H9 (cell line): ENCODE data around the gene GARNL3. TPM values are rescaled to one million over a fixed set of nuclear protein-coding genes. Genes with fewer than 3 reads are reported as not detected.

Experiments
- DNase-seq: peaks from one replicate; pipeline ENCODE4 v3.0.0-alpha.2; 2017
- H2AFZ ChIP-seq: one replicate; pipeline ENCODE4 v1.6.1; 2013; ENCODE audit warnings: mild to moderate bottlenecking, low read length, control low read depth, moderate library complexity
- H2AK5ac ChIP-seq: 2 replicates; pipeline ENCODE4 v1.6.1; 2013; ENCODE audit warnings: low read length, control low read depth, mixed read lengths; ENCODE audit not compliant: insufficient read length
- H2BK120ac ChIP-seq: one replicate; pipeline ENCODE4 v1.6.1; 2013; ENCODE audit warnings: low read depth, mild to moderate bottlenecking, low read length, control low read depth, inconsistent platforms; ENCODE audit not compliant: poor library complexity, severe bottlenecking
- H2BK12ac ChIP-seq: 2 replicates; pipeline ENCODE4 v1.6.1; 2013; ENCODE audit warnings: low read length, control low read depth, mixed read lengths, low read depth; ENCODE audit not compliant: insufficient read length
- H2BK15ac ChIP-seq: 2 replicates; pipeline ENCODE4 v1.6.1; 2013; ENCODE audit warnings: low read depth, low read length, control low read depth
- H2BK20ac ChIP-seq: one replicate; pipeline ENCODE4 v1.6.1; 2013; ENCODE audit warnings: low read depth, mild to moderate bottlenecking, low read length, control low read depth, inconsistent platforms; ENCODE audit not compliant: poor library complexity, severe bottlenecking
- H2BK5ac ChIP-seq: 2 replicates; pipeline ENCODE4 v1.6.1; 2013; ENCODE audit warnings: low read length, control low read depth, mixed read lengths; ENCODE audit not compliant: insufficient read length
- H3K14ac ChIP-seq: 2 replicates; pipeline ENCODE4 v1.6.1; 2013; ENCODE audit warnings: low read length, control low read depth; ENCODE audit not compliant: insufficient read depth
- H3K18ac ChIP-seq: 2 replicates; pipeline ENCODE4 v1.6.1; 2013; ENCODE audit warnings: low read depth, mild to moderate bottlenecking, mixed read lengths, low read length, control low read depth; ENCODE audit not compliant: insufficient read length
- H3K23ac ChIP-seq: 2 replicates; pipeline ENCODE4 v1.6.1; 2013; ENCODE audit warnings: low read length, control low read depth, mixed read lengths, low read depth; ENCODE audit not compliant: insufficient read length
- H3K23me2 ChIP-seq: 2 replicates; pipeline ENCODE4 v1.6.1; 2013; ENCODE audit warnings: low read depth, mild to moderate bottlenecking, mixed read lengths, low read length, control low read depth; ENCODE audit not compliant: insufficient read length, poor library complexity, severe bottlenecking
- H3K27ac ChIP-seq: 2 replicates; pipeline ENCODE4 v1.5.1; 2013; ENCODE audit warnings: low read length, control low read depth, mixed read lengths, low read depth; ENCODE audit not compliant: insufficient read length
- H3K27me3 ChIP-seq: 2 replicates; pipeline ENCODE4 v1.6.1; 2013; ENCODE audit warnings: low read length, control low read depth, inconsistent platforms; ENCODE audit not compliant: insufficient read depth
- H3K4ac ChIP-seq: 2 replicates; pipeline ENCODE4 v1.6.1; 2013; ENCODE audit warnings: low read depth, mild to moderate bottlenecking, control low read depth, inconsistent platforms, low read length, moderate library complexity
- H3K4me1 ChIP-seq: 2 replicates; pipeline ENCODE4 v1.6.1; 2013; ENCODE audit warnings: low read length, control low read depth, inconsistent platforms; ENCODE audit not compliant: insufficient read depth
- H3K4me2 ChIP-seq: 2 replicates; pipeline ENCODE4 v1.6.1; 2013; ENCODE audit warnings: low read length, control low read depth, mixed read lengths; ENCODE audit not compliant: insufficient read length, insufficient read depth
- H3K56ac ChIP-seq: 2 replicates; pipeline ENCODE4 v1.6.1; 2013; ENCODE audit warnings: low read depth, mild to moderate bottlenecking, mixed read lengths, low read length, control low read depth; ENCODE audit not compliant: insufficient read length
- H3K79me1 ChIP-seq: 2 replicates; pipeline ENCODE4 v1.6.1; 2013; ENCODE audit warnings: low read depth, mild to moderate bottlenecking, moderate library complexity, low read length, control low read depth, inconsistent platforms; ENCODE audit not compliant: insufficient read depth, poor library complexity, severe bottlenecking
- H3K79me2 ChIP-seq: 2 replicates; pipeline ENCODE4 v1.6.1; 2013; ENCODE audit warnings: low read length, control low read depth, inconsistent platforms; ENCODE audit not compliant: insufficient read depth
- H3K9ac ChIP-seq: 2 replicates; pipeline ENCODE4 v1.6.1; 2013; ENCODE audit warnings: low read length, control low read depth, mixed read lengths; ENCODE audit not compliant: insufficient read length; ENCODE audit errors: extremely low read depth
- H3K9me3 ChIP-seq: one replicate; pipeline ENCODE4 v1.6.1; 2013; ENCODE audit warnings: low read depth, low read length, inconsistent platforms; ENCODE audit not compliant: control insufficient read depth
- H3T11ph ChIP-seq: one replicate; pipeline ENCODE4 v1.6.1; 2013; ENCODE audit warnings: mild to moderate bottlenecking, low read length, control low read depth, inconsistent platforms
- H4K20me1 ChIP-seq: one replicate; pipeline ENCODE4 v1.6.1; 2013; ENCODE audit not compliant: control insufficient read depth, insufficient read length, insufficient read depth
- H4K5ac ChIP-seq: 2 replicates; pipeline ENCODE4 v1.6.1; 2013; ENCODE audit warnings: low read depth, mild to moderate bottlenecking, mixed read lengths, low read length, control low read depth; ENCODE audit not compliant: insufficient read length
- H4K8ac ChIP-seq: replicated peaks from 2 replicates; pipeline ENCODE4 v1.6.1; 2013; ENCODE audit warnings: low read length, control low read depth, mixed read lengths, low read depth; ENCODE audit not compliant: insufficient read length
- H4K91ac ChIP-seq: 2 replicates; pipeline ENCODE4 v1.6.1; 2013; ENCODE audit warnings: low read depth, mild to moderate bottlenecking, moderate library complexity, mixed read lengths, low read length, control low read depth; ENCODE audit not compliant: insufficient read length
- H3K27ac Mint-ChIP-seq, 3 experiments: 2 replicates in 2 of 3; 3 replicates in 1 of 3; pipeline ENCODE4 v1.8.0; 2020 to 2021; ENCODE audit warnings: mixed read lengths in 3 of 3, mild to moderate bottlenecking in 1 of 3, moderate library complexity in 1 of 3
- H3K27me3 Mint-ChIP-seq: 2 replicates; pipeline ENCODE4 v1.8.0; 2021; ENCODE audit warnings: low read depth, mild to moderate bottlenecking, moderate library complexity, mixed read lengths
- H3K36me3 Mint-ChIP-seq, 3 experiments: 2 replicates in 2 of 3; 3 replicates in 1 of 3; pipeline ENCODE4 v1.8.0; 2020 to 2021; ENCODE audit warnings: low read depth in 3 of 3, mixed read lengths in 3 of 3; ENCODE audit not compliant: insufficient read depth in 1 of 3
- H3K4me1 Mint-ChIP-seq, 2 experiments: 2 replicates each; pipeline ENCODE4 v1.8.0; 2020; ENCODE audit warnings: mixed read lengths in 2 of 2
- H3K4me3 Mint-ChIP-seq, 2 experiments: 2 replicates in 1 of 2; 3 replicates in 1 of 2; pipeline ENCODE4 v1.8.0; 2020 to 2021; ENCODE audit warnings: mild to moderate bottlenecking in 2 of 2, mixed read lengths in 2 of 2, moderate library complexity in 1 of 2
- H3K9me3 Mint-ChIP-seq, 2 experiments: 2 replicates in 1 of 2; 3 replicates in 1 of 2; pipeline ENCODE4 v1.8.0; 2020; ENCODE audit warnings: mild to moderate bottlenecking in 2 of 2, mixed read lengths in 2 of 2, moderate library complexity in 1 of 2
- CTCF ChIP-seq: fragments of 200-600 bp; sonication (generic); conservative IDR thresholded peaks from 3 replicates; pipeline ENCODE4 v1.8.0; 2021; ENCODE audit warnings: antibody characterized with exemption, mild to moderate bottlenecking
- WGBS: extraction: QIAGEN DNeasy Blood & Tissue Kit; methylation state at CpG from one replicate; pipeline ENCODE4 v1.1.7; 2013; ENCODE audit warnings: missing lambda C conversion rate, low lambda C conversion rate, mixed read lengths; ENCODE audit not compliant: insufficient read length; ENCODE audit errors: extremely low coverage; 5-methylcytosine and 5-hydroxymethylcytosine counted together
- total RNA-seq: library from RNA; stranded (reverse); gene quantifications from 2 replicates; pipeline ENCODE4 v1.2.1, GENCODE V29; 2021

GARNL3 gene
- total RNA-seq, 1 experiment from 2014 or later: 8.7 TPM

- Histone ChIP-seq H2BK20ac (no peak overlapping the region), H3K79me2 (no peaks in the 10 kb centered on the region), H4K91ac (no peak overlapping the region), H3K27me3 (no peaks in the 10 kb centered on the region), H3K79me1 (no peaks in the 10 kb centered on the region), H3T11ph (no peak overlapping the region), H2BK15ac (no peak overlapping the region), H3K18ac (no peak overlapping the region), H2BK120ac (no peak overlapping the region), H3K23me2 (no peaks in the 10 kb centered on the region), H3K9ac (no peak overlapping the region), H4K5ac (no peak overlapping the region), H3K23ac (no peak overlapping the region), H2BK12ac (no peak overlapping the region), H3K4ac (no peak overlapping the region), H4K8ac (no peak overlapping the region), H3K9me3 (no peaks in the 10 kb centered on the region), H3K14ac (no peak overlapping the region), H2AFZ (no peak overlapping the region), H2BK5ac (no peak overlapping the region), H3K27ac (no peak overlapping the region), H3K56ac (no peak overlapping the region), H2AK5ac (no peak overlapping the region), H3K4me1 (peaks cover 6% of the 10 kb centered on the region; the same call in 1 of the 2 replicates), H4K20me1 (no peaks in the 10 kb centered on the region), H3K4me2 (no peak overlapping the region)
- H3K36me3 Mint-ChIP-seq: peaks cover 4 to 12% (median 7%) of the 10 kb centered on the region in 3 experiments; a peak in 3 of 7 replicates
- no peak for TF ChIP-seq CTCF
- WGBS: no CpG with 5 or more reads among the region's 4 CpGs
- no peaks in the 10 kb centered on the region for H3K27me3 Mint-ChIP-seq
- 0 out of 7 replicates have a peak overlapping the region, but pooled peaks of 1 of the 3 experiments have one; percentile 58 for H3K27ac Mint-ChIP-seq
- H3K4me3 Mint-ChIP-seq: no peak overlapping the region
- H3K9me3 Mint-ChIP-seq: no peaks in the 10 kb centered on the region
- H3K4me1 Mint-ChIP-seq: peaks cover 36 to 42% of the 10 kb centered on the region in 2 experiments
- no peak for DNase-seq
Observed at GRCh38 chr9:127351182-127352166, 86.9 kb downstream of the GARNL3 start.
